CD14-positive monocyte (primary cell): Measurements from ENCODE around the gene HDAC7. TPM values are rescaled to one million over a fixed set of nuclear protein-coding genes. Genes with fewer than 3 reads are reported as not detected.

ENCODE experiments used
- DNase-seq, 3 donors: peaks; one replicate each; pipeline ENCODE4 v3.0.0-alpha.2; 2011 to 2022
- H2AFZ ChIP-seq: 2 replicates; pipeline ENCODE4 v1.6.0; 2012; ENCODE audit warnings: mild to moderate bottlenecking, low read depth, low read length, inconsistent platforms; ENCODE audit not compliant: insufficient read depth, poor library complexity, severe bottlenecking
- H3K27ac ChIP-seq, 2 donors: 1 replicate in 1 of 2; 2 replicates in 1 of 2; pipeline ENCODE4 v1.5.1; 2012 to 2013; ENCODE audit warnings: low read length in 2 of 2, control low read depth in 1 of 2, inconsistent platforms in 1 of 2, low read depth in 1 of 2, mild to moderate bottlenecking in 1 of 2
- H3K27me3 ChIP-seq, 2 donors: one replicate each; pipeline versions ENCODE4 v1.6.0 to v1.6.1; 2011 to 2013; ENCODE audit warnings: low read length in 2 of 2; ENCODE audit not compliant: control insufficient read depth in 2 of 2, insufficient read depth in 2 of 2
- H3K36me3 ChIP-seq, 2 donors: replicated peaks in 1 of 2; 1 replicate in 1 of 2; 2 replicates in 1 of 2; pipeline versions ENCODE4 v1.5.1 to v1.6.1; 2012 to 2013; ENCODE audit warnings: low read length in 2 of 2, control low read depth in 1 of 2, inconsistent platforms in 1 of 2, mild to moderate bottlenecking in 1 of 2; ENCODE audit not compliant: insufficient read depth in 2 of 2, control insufficient read depth in 1 of 2
- H3K4me1 ChIP-seq, 2 donors: 1 replicate in 1 of 2; 2 replicates in 1 of 2; pipeline versions ENCODE4 v1.5.1 to v1.6.1; 2012 to 2013; ENCODE audit warnings: low read length in 2 of 2, control low read depth in 1 of 2, inconsistent platforms in 1 of 2, mild to moderate bottlenecking in 1 of 2, moderate library complexity in 1 of 2; ENCODE audit not compliant: insufficient read depth in 2 of 2, control insufficient read depth in 1 of 2
- H3K4me2 ChIP-seq: replicated peaks from 2 replicates; pipeline ENCODE3; 2012; ENCODE audit warnings: low read length, moderate library complexity, mild to moderate bottlenecking; ENCODE audit not compliant: poor library complexity, severe bottlenecking; ENCODE audit errors: extremely low read depth
- H3K4me3 ChIP-seq, 3 experiments: fragments of 200-600 bp in 1 of 3; sonication (generic) in 1 of 3; replicated peaks in 1 of 3; 1 replicate in 2 of 3; 2 replicates in 1 of 3; pipeline ENCODE4 v1.5.1; 2011 to 2013; ENCODE audit warnings: low read length in 3 of 3, mild to moderate bottlenecking in 3 of 3, control low read depth in 2 of 3, low read depth in 2 of 3, inconsistent platforms in 1 of 3, moderate library complexity in 1 of 3
- H3K79me2 ChIP-seq: 2 replicates; pipeline ENCODE4 v1.6.0; 2012; ENCODE audit warnings: mild to moderate bottlenecking, control low read depth, inconsistent platforms, low read length, moderate library complexity; ENCODE audit not compliant: insufficient read depth
- H3K9ac ChIP-seq: 2 replicates; pipeline ENCODE4 v1.6.0; 2017; ENCODE audit warnings: low read length, mild to moderate bottlenecking; ENCODE audit not compliant: insufficient read depth, poor library complexity, severe bottlenecking
- H3K9me3 ChIP-seq, 2 donors: replicated peaks in 1 of 2; 1 replicate in 1 of 2; 2 replicates in 1 of 2; pipeline versions ENCODE4 v1.5.1 to v1.6.1; 2012 to 2013; ENCODE audit warnings: low read length in 2 of 2, control low read depth in 1 of 2; ENCODE audit not compliant: control insufficient read depth in 1 of 2, insufficient read depth in 1 of 2
- H4K20me1 ChIP-seq: 2 replicates; pipeline ENCODE4 v1.6.0; 2012; ENCODE audit warnings: mild to moderate bottlenecking, low read length, control low read depth, moderate library complexity; ENCODE audit not compliant: insufficient read depth
- H3K27ac Mint-ChIP-seq, 7 donors: one replicate each; pipeline ENCODE4 v1.8.0; 2020; ENCODE audit warnings: mild to moderate bottlenecking in 7 of 7, mixed read lengths in 7 of 7, moderate library complexity in 6 of 7, inconsistent platforms in 2 of 7
- H3K27me3 Mint-ChIP-seq, 3 donors: one replicate each; pipeline ENCODE4 v1.8.0; 2021 to 2022; ENCODE audit warnings: low read depth in 3 of 3, mild to moderate bottlenecking in 3 of 3, mixed read lengths in 3 of 3, moderate library complexity in 3 of 3, inconsistent platforms in 1 of 3
- H3K36me3 Mint-ChIP-seq, 2 donors: one replicate each; pipeline ENCODE4 v1.8.0; 2020; ENCODE audit warnings: mixed read lengths in 2 of 2, inconsistent platforms in 1 of 2, mild to moderate bottlenecking in 1 of 2
- H3K4me1 Mint-ChIP-seq: one replicate; pipeline ENCODE4 v1.8.0; 2020; ENCODE audit warnings: mild to moderate bottlenecking, mixed read lengths
- H3K4me3 Mint-ChIP-seq, 2 donors: one replicate each; pipeline ENCODE4 v1.8.0; 2020; ENCODE audit warnings: mild to moderate bottlenecking in 2 of 2, mixed read lengths in 2 of 2, moderate library complexity in 1 of 2
- H3K9me3 Mint-ChIP-seq, 7 donors: one replicate each; pipeline ENCODE4 v1.8.0; 2020 to 2022; ENCODE audit warnings: mixed read lengths in 7 of 7, mild to moderate bottlenecking in 6 of 7, moderate library complexity in 6 of 7, inconsistent platforms in 2 of 7
- CTCF ChIP-seq: fragments of 200-600 bp; IDR thresholded peaks from one replicate; pipeline ENCODE4 v1.8.0; 2022; ENCODE audit warnings: antibody characterized with exemption, mild to moderate bottlenecking
- WGBS: methylation state at CpG from one replicate; pipeline ENCODE4 v1.1.5; 2013; ENCODE audit warnings: missing lambda C conversion rate; ENCODE audit not compliant: insufficient coverage; 5-methylcytosine and 5-hydroxymethylcytosine counted together
- intact Hi-C, 2 donors: fragments of 100-400 bp; cut with micrococcal nuclease; formaldehyde crosslinking; loops; one replicate each; pipeline versions ENCODE4 v1.15.0 to v1.15.1; 2023
- polyA plus RNA-seq, 3 donors: library from polyadenylated mRNA; depleted of rRNA in 1 of 3; unstranded in 2 of 3; stranded (reverse) in 1 of 3; fragments of 300-500 nt in 2 of 3; fragments of >200 nt in 1 of 3; fragmentation: Illumina TruSeq in 2 of 3; gene quantifications; 1 replicate in 2 of 3; 2 replicates in 1 of 3; pipeline ENCODE4 v1.2.3, GENCODE V29; 2012 to 2021

Gene HDAC7
- polyA plus RNA-seq, 3 donors = 5.9 to 79.2 (median 8.4) TPM

- H3K9ac ChIP-seq = no peak overlapping the region
- intact Hi-C loops = no loop called here
- H3K27me3 ChIP-seq = no peaks in the 10 kb centered on the region
- H3K9me3 ChIP-seq = no peaks in the 10 kb centered on the region
- H3K4me3 ChIP-seq = no peak overlapping the region
- no peaks in the 10 kb centered on the region for H4K20me1 ChIP-seq
- Mint-ChIP-seq H3K27ac (no peak overlapping the region), H3K36me3 (peaks cover 0 to 2% of the 10 kb centered on the region in 2 donors), H3K4me3 (no peak overlapping the region), H3K27me3 (peaks cover 5 to 11% (median 7%) of the 10 kb centered on the region in 3 donors), H3K4me1 (peaks cover 50% of the 10 kb centered on the region), H3K9me3 (peaks cover 0 to 1% (median 0%) of the 10 kb centered on the region in 7 donors)
- no peak for TF ChIP-seq CTCF
- DNase-seq = no peak
- H3K36me3 ChIP-seq = no peaks in the 10 kb centered on the region
- peaks cover 35 to 46% of the 10 kb centered on the region in 2 donors for H3K4me1 ChIP-seq
- H3K27ac ChIP-seq = no peak overlapping the region
- no peak overlapping the region for H2AFZ ChIP-seq
- 0% methylated on average over 1 of the region's 4 CpGs for WGBS
- H3K79me2 ChIP-seq = no peaks in the 10 kb centered on the region
- H3K4me2 ChIP-seq = no peak overlapping the region
These were observed 83.5 kb downstream of the HDAC7 start for GRCh38 chr12:47736216-47736615.

- H3K9ac ChIP-seq = no peak overlapping the region
- no peaks in the 10 kb centered on the region for H3K36me3 ChIP-seq
- intact Hi-C loops = no loop called here
- H3K27ac ChIP-seq = no peak overlapping the region
- no peaks in the 10 kb centered on the region for H3K9me3 ChIP-seq
- peaks cover 0 to 2% of the 10 kb centered on the region in 2 donors for H3K36me3 Mint-ChIP-seq
- no peak overlapping the region for H3K4me3 Mint-ChIP-seq
- no peak overlapping the region for H3K4me2 ChIP-seq
- peaks cover 44% of the 10 kb centered on the region for H3K4me1 Mint-ChIP-seq
- no peak for TF ChIP-seq CTCF
- no peaks in the 10 kb centered on the region for H3K27me3 ChIP-seq
- WGBS = 95% methylated on average over 10 of the region's 11 CpGs
- peaks cover 0 to 1% (median 0%) of the 10 kb centered on the region in 7 donors for H3K9me3 Mint-ChIP-seq
- H3K27ac Mint-ChIP-seq = no peak overlapping the region
- H3K4me3 ChIP-seq = no peak overlapping the region
- peaks cover 29 to 41% of the 10 kb centered on the region in 2 donors for H3K4me1 ChIP-seq
- no peak overlapping the region for H2AFZ ChIP-seq
- H3K79me2 ChIP-seq = no peaks in the 10 kb centered on the region
- DNase-seq = no peak
- H4K20me1 ChIP-seq = no peaks in the 10 kb centered on the region
- peaks cover 5 to 11% (median 7%) of the 10 kb centered on the region in 3 donors for H3K27me3 Mint-ChIP-seq
These were observed 84.1 kb downstream of the HDAC7 start for GRCh38 chr12:47735649-47736048.
